NCI-H2196 (cell line): ENCODE measurements around the gene LMLN.
"Not testable (repeated sequence)": the region's sequence is repeated elsewhere in the genome, so short reads cannot be mapped to it uniquely, and the experiment has no call there.

Experiments
- DNase-seq: peaks from one replicate; lab custom pipeline; 2025; ENCODE audit not compliant: unreplicated experiment; lab: John Stamatoyannopoulos, UW

The LMLN gene

GRCh38 chr3:197959891-197960693 is at the start of gene LMLN:
TSS of gene LMLN (plus strand) at chr3:197960217. CDS start at chr3:197960246, 29 bp downstream.
- peak; percentile 100 for DNase-seq

GRCh38 chr3:197912741-197913476 is 47.1 kb upstream of the LMLN start:
- no peak for DNase-seq

- DNase-seq = no peak
Observed at GRCh38 chr3:197913641-197914380, 46.2 kb upstream of the LMLN start.

GRCh38 chr3:197921429-197922275 is 38.4 kb upstream of the LMLN start:
- not testable (repeated sequence) for DNase-seq

- DNase-seq = peak; percentile 28
Observed at GRCh38 chr3:197926418-197926817, 33.6 kb upstream of the LMLN start.

GRCh38 chr3:197927578-197927977 is 32.4 kb upstream of the LMLN start:
- not testable (repeated sequence) for DNase-seq

GRCh38 chr3:197936819-197937384 is 23.1 kb upstream of the LMLN start:
- no peak for DNase-seq

- no peak for DNase-seq
Observed at GRCh38 chr3:197940745-197941384, 19.2 kb upstream of the LMLN start.

- DNase-seq = peak; percentile 67
Observed at GRCh38 chr3:197942956-197943556, 17.0 kb upstream of the LMLN start.

GRCh38 chr3:197949191-197949777 is 10.7 kb upstream of the LMLN start:
- no peak for DNase-seq

GRCh38 chr3:197949778-197950676 is 10.0 kb upstream of the LMLN start, which contains the start of gene RPL35A:
TSS of gene RPL35A (plus strand) at chr3:197950190. CDS start at chr3:197950968, 778 bp downstream.
- DNase-seq = peak; percentile 100

GRCh38 chr3:197950677-197951061 is 9.3 kb upstream of the LMLN start:
- DNase-seq = no peak

GRCh38 chr3:197951392-197951990 is 8.5 kb upstream of the LMLN start:
- no peak for DNase-seq

- no peak for DNase-seq
Observed at GRCh38 chr3:197952440-197952839, 7.6 kb upstream of the LMLN start.

GRCh38 chr3:197953325-197953724 is 6.7 kb upstream of the LMLN start:
- no peak for DNase-seq

GRCh38 chr3:197953881-197954280 is 6.1 kb upstream of the LMLN start:
- DNase-seq = no peak

GRCh38 chr3:197955892-197956477 is 4.0 kb upstream of the LMLN start:
- DNase-seq = no peak
